ENCODE results near the gene MAST3. TPM values are rescaled to one million over a fixed set of nuclear protein-coding genes. Genes with fewer than 3 reads are reported as not detected.
A peak's percentile ranks its signal among the peaks of the same experiment; 100 is the strongest.

MAST3 gene
- total and polyA plus RNA-seq, 12 donors: 1.6 to 19.1 (median 11.4) TPM

DNA sequence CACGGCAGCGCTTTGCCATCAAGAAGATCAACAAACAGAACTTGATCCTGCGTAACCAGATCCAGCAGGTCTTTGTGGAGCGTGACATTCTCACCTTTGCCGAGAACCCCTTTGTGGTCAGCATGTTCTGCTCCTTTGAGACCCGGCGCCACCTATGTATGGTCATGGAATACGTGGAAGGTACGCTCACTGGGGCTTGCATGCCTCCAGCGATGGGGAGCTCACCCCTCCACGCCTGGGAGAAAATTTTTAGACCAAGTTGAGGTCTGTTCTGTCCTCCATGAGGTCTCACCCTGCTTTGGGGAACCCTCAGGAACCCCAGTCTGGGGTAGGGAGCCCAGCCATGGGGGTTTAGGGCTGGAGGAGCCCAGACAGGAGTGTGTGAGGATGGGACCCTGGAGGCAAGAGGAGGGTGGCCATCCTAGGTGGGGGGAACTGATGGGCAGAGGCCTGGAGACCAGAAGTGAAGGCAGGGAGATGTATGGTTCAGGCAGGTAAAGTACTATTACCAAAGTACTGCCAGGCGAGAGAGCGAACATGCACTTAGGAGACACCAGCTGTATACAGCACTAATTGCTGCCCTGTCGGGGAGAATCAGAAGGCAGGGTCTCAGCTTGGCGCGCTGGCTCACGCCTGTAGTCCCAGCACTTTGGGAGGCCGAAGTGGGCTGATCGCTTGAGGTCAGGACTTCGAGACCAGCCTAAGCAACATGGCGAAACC lies 33.1 kb downstream of the MAST3 start:
- Histone ChIP-seq H3K36me3 (replicated peaks in 1 of 2) (peaks cover 0 to 62% of the 10 kb centered on the region in 2 donors), H3K9me3 (replicated peaks in 1 of 3) (no peaks in the 10 kb centered on the region), H3K27me3 (no peaks in the 10 kb centered on the region), H3K27ac (no peak overlapping the region), H3K4me1 (replicated peaks in 1 of 2) (no peaks in the 10 kb centered on the region), H3K4me3 (no peak overlapping the region)
- DNase-seq: no peak
- TF ChIP-seq POLR2A (IDR thresholded peaks at IDR 0.05): no peak
- TF ChIP-seq, protein P1, sequence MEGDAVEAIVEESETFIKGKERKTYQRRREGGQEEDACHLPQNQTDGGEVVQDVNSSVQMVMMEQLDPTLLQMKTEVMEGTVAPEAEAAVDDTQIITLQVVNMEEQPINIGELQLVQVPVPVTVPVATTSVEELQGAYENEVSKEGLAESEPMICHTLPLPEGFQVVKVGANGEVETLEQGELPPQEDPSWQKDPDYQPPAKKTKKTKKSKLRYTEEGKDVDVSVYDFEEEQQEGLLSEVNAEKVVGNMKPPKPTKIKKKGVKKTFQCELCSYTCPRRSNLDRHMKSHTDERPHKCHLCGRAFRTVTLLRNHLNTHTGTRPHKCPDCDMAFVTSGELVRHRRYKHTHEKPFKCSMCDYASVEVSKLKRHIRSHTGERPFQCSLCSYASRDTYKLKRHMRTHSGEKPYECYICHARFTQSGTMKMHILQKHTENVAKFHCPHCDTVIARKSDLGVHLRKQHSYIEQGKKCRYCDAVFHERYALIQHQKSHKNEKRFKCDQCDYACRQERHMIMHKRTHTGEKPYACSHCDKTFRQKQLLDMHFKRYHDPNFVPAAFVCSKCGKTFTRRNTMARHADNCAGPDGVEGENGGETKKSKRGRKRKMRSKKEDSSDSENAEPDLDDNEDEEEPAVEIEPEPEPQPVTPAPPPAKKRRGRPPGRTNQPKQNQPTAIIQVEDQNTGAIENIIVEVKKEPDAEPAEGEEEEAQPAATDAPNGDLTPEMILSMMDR (IDR thresholded peaks at IDR 0.05): no peak
- intact Hi-C loops (cut with DNase I): no loop called here
- WGBS, 4 donors: 94 to 96% (median 95%) methylated on average over 15 to 21 of the region's 21 CpGs

DNA sequence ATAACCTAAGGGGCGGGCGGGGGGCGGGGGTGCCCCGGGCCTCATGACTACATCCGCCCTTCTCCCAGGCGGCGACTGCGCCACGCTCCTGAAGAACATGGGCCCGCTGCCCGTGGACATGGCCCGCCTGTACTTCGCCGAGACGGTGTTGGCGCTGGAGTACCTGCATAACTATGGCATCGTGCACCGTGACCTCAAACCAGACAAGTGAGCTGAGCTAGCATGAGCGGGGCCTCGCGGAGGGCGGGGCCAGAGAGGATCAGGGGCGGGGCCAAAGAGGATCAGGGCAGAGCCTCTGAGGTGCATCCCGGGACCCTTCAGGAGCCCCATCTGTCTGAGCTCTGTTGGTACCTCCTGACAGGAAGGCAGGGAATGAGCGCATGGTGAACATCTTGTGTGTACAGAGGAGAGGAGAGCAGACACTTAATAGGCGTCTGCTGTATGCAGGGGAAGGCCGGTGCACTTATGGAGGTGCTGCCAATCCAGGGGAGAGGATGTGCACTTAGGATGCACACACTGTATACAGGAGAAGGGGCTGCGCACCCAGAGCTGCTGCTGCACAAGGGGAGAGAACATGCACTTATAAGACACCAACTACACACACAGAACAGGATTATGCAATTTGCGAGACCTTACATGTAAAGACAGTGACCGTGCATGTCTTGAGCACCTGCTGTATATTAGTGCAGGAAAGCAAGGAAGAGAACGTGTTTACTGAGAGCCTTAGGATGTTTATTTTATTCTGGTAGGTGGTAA lies 34.4 kb downstream of the MAST3 start:
- H3K27ac ChIP-seq: no peak overlapping the region
- no peaks in the 10 kb centered on the region for H3K4me1 ChIP-seq (replicated peaks in 1 of 2)
- H3K36me3 ChIP-seq (replicated peaks in 1 of 2): peaks cover 0 to 73% of the 10 kb centered on the region in 2 donors
- no peak overlapping the region for H3K4me3 ChIP-seq
- 85 to 90% (median 86%) methylated on average over 21 to 31 of the region's 31 CpGs for WGBS, 4 donors
- DNase-seq: no peak
- no peaks in the 10 kb centered on the region for H3K9me3 ChIP-seq (replicated peaks in 1 of 3)
- no peaks in the 10 kb centered on the region for H3K27me3 ChIP-seq
- intact Hi-C loops (cut with DNase I): no loop called here
- TF ChIP-seq, protein P1 (IDR thresholded peaks at IDR 0.05): no peak
- no peak for TF ChIP-seq POLR2A (IDR thresholded peaks at IDR 0.05)

DNA sequence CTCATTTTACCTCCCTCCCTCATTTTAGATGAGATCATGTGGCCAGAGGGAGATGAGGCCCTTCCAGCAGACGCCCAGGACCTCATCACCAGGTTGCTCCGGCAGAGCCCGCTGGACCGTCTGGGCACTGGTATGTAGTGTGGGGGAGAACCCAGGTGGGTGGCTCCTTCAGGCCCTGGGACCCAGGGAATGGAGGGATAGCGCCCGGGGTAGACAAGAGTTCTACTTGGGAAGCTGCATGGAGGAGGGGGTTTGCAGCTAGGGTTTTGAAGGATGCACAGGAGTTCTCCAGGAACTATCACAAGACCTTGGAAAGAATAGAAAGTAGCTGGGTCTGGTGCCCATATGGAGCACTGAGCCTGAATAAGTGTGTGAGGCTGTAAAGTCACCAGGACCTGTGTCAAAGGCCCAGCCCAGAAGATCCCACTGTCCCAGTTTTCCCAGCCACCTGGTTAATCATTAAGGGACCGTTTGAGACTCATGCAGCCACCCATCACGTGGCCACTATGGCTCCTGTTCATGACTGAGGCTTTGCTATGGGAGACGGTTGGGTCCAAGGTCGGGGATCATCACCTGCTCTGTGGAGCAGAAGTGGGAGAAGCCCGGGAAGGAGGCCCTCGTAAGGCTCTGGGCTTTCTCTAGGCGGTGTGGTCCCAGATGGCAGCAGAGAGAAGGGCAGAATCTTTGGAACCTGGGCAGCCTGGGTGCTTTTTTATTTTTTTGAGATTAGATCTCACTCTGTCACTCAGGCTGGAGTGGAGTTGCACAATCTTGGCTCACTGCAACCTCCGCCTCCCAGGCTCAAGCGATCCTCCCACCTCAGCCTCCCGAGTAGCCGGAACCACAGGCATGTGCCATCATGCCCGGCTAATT lies 38.4 kb downstream of the MAST3 start:
- no peak for DNase-seq
- intact Hi-C loops (cut with DNase I): no loop called here
- no peak for TF ChIP-seq POLR2A (IDR thresholded peaks at IDR 0.05)
- TF ChIP-seq, protein P1 (IDR thresholded peaks at IDR 0.05): no peak
- Histone ChIP-seq H3K4me3 (no peak overlapping the region), H3K27me3 (no peaks in the 10 kb centered on the region), H3K9me3 (replicated peaks in 1 of 3) (no peaks in the 10 kb centered on the region), H3K4me1 (replicated peaks in 1 of 2) (no peaks in the 10 kb centered on the region), H3K27ac (no peak overlapping the region), H3K36me3 (replicated peaks in 1 of 2) (peaks cover 0 to 67% of the 10 kb centered on the region in 2 donors)
- 93 to 96% (median 93%) methylated on average over 18 of the region's 18 CpGs for WGBS, 4 donors

DNA sequence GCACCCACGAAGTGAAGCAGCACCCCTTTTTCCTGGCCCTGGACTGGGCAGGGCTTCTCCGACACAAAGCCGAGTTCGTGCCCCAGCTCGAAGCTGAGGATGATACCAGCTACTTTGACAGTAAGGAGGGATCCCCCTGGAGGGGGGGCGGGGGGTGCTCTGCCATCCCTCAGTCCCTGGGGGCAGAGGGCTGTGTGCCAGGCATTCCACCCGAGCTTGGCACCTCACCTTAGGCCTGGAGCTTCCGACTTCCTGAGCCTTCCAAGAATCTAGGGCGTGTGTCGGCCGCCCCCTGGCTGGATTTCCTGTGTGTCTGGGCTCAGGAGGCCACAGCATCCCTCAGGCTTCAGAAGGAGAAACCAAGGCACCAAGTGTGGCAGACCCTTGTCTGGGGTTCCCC lies 39.7 kb downstream of the MAST3 start:
- Histone ChIP-seq H3K27me3 (no peaks in the 10 kb centered on the region), H3K27ac (no peak overlapping the region), H3K4me3 (no peak overlapping the region), H3K4me1 (replicated peaks in 1 of 2) (no peaks in the 10 kb centered on the region), H3K9me3 (replicated peaks in 1 of 3) (no peaks in the 10 kb centered on the region), H3K36me3 (replicated peaks in 1 of 2) (peaks cover 0 to 65% of the 10 kb centered on the region in 2 donors)
- intact Hi-C loops (cut with DNase I): no loop called here
- 74 to 87% (median 84%) methylated on average over 3 to 11 of the region's 11 CpGs for WGBS, 4 donors
- DNase-seq: peak in 1 of 7 donors; percentile 6
- no peak for TF ChIP-seq POLR2A (IDR thresholded peaks at IDR 0.05)
- TF ChIP-seq, protein P1 (IDR thresholded peaks at IDR 0.05): no peak
